ENCODE data around the gene C1QL2.

C1QL2 gene

DNA sequence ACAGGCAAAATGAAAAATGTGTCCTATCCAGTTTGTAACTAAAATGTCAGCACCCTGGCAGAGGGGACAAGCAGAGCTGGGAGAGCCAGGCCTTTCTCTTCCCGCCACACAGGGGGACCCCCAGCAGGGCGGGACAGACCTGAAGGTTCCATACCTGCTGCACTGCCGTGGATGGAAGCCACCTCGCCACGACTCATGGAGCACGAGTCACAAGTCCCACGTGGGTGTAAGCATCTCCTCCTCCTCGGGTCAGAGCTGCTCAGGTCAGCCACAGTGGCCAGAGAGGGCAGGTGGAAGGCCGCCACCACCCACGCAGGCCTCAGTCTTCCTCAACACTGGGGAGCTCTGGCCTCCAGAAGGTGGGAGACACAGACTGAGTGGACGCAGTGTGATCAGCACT is 21.0 kb downstream of the C1QL2 start:
- DNase-seq (ENCODE audit: low spot score): no peak

DNA sequence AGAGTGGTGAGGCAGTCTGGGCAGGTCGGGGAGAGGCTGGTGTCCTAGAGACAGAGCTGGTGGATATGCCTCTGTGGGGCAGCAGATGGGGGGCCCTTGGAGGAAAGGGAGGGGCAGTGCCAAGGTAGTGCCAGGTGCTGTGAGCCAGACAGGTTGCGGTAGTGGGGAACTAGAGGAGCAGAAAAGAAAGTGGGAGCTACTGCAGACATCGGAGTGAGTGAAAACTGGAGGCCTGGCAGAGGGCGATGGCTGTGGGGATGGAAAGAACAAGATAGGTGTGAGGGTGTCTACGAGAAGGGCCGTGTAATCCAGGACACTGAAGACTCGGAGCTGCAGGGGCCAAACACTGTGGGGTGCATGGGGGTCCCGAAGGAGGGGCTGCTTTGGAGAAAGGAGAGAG is 21.7 kb downstream of the C1QL2 start:
- no peak for DNase-seq (ENCODE audit: low spot score)

DNA sequence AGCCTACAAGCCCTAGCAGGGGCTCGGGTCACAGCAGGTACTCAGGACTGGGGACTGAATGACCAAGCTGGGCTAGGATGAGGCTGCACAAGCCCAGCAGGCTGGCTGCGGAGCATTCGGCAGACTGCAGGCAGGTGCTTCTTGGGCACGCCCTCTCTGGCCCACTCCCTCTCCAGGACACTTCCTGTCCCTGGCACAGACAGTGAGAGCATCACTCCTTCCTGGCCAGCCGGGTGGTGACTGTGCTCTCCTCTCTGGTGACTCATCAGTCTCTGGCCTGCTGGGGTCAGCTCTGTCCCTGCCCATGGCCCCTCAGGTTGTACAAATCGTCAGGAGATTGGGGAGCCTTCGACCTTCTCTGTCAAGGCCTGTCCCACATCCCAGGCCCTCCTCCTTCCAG is 22.5 kb downstream of the C1QL2 start:
- DNase-seq (ENCODE audit: low spot score): peak; percentile 38

DNA sequence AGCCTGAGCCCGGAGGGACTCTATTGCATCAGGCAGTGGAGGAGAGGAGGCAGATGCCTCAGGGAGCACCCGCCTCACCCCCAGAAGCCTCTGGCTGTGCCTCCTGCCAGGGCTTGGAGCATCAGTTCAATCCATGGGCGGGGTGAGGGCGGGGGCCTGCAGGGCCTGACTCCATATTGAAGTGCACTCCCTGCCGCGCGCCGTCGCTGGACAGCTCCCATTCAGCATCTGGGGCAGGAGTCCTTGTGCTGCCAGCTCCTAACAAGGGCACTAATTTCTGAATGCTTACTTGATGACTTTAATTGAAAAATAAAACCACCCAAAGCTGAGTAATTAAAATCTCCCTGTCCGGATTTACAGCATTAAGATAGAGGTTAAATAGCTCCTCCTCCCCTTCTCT is 23.8 kb downstream of the C1QL2 start:
- peak; percentile 36 for DNase-seq (ENCODE audit: low spot score)

DNA sequence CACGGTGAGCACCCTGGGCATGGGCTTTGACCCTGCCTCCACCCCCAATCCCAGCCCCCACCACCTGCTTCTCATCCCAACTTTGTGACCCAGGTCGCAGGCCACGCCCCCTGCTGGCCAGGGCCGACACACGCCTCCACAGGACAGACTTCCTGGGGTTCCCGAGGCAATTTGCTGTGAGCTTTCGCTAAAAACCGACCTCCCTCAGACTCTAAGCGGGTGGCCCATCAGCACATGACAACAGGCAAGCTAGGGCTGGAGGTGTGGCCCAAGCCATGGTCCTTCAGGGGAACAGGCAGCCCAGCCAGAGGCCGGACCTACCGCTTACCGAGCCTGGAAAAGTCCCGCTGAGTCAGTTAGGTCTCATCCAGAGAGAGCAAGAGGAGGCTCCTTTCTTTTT is 31.9 kb downstream of the C1QL2 start:
- peak; percentile 90 for DNase-seq (ENCODE audit: low spot score)

DNA sequence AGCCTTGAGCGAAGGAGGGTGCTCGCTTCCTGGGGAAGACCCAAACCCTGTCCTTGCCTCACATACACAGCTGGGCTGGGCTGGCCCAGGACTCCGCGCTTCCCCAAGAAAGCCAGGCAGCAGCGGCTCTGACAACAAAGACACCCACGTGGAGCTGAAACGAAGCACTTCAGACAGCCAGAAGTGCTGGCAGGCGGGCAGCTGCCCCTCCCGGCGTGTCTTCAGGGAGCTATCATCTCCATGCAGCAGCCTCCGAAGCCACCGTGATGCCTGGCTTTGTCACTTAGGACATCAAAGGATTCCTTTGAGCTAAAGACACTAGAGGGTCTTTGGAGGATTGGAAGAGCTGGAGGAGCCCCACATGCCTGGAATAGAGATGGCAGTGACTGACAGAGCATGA is 35.2 kb downstream of the C1QL2 start:
- DNase-seq (ENCODE audit: low spot score): no peak

DNA sequence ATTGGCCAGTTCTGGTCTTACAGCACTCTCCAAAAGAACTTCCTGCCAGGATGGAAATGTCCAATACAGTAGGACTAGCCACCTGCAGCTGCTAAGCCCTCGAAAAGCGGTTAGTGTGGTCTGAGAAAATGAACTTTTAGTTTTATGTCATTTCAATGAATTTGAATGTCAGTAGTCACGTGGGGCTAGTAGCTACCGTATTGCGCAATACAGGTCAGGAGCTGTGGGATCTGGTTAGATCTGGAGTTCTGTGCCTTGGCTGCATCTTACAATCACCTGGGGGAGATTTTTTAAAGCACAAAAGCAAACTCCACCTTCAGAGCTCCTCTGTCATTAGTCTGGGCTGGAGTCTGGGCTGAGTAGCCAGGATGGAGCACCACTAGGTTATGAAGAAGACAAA is 35.9 kb downstream of the C1QL2 start:
- no peak for DNase-seq (ENCODE audit: low spot score)

DNA sequence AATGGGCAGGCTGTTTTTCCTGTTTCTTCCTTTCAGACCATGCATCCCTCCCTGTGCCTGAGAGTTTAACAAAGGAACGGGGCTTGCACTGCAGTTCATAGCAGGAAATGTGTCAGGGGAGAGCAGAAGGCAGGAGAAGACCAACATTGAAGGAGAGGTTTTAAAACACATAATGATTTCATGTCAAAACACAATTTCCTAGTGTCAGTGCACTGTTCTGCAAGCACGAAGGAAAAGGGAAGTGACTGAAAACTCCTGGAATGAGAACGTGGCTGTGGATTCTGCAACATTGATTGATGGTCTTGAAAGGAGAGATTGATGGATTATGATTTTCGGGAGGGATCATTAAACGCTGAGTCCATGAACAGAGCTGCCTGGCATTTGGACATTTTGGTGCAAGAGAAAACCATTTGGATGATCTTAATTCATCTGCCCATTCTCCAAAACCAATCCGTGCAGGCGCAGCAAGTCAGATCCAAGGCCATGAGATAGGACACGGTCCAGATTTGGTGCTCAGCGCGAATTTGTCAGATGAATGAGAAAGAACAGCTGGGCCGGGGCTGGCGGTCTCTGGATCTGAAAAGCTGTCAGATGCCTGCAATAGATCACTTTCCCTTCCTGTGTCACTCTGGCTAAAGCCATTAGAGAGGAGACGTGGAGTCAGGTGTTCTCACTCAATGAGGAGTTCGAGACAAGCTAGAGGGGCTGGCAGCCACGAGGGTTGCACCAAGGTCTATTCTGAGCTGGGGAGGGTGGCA is 38.4 kb downstream of the C1QL2 start:
- DNase-seq (ENCODE audit: low spot score): no peak

DNA sequence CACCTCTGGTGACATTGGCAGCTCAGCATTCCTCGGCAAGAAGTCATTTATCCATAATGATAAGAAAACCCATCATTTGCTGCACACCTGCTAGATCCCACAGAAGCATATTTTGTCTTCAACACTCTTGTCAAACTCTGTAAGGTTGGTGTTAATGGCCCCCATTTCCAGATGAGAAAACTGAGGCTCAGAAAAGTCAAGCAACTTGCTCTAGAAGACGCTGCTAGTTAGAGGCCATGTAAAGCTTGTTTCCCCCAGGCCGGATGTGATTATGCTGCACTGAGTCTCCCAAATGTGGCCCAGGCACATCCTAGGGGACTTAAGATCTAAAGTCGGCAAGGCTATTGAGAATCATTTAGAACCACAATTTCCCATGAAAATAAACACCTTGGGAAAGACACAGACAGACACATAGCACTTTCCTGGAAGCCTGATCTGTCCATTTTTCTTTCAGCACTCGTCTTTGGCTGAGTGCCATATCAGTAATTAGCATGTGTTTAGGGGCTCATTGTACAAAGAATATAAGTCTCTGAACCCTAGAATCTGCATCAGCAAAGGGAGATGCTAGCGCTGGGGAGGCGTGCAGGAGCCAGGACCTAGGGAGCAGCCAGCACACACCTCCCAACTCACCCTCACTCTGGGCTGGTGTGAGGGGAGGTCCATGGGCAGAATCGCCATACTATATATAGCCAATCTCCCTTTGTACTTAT is 39.3 kb downstream of the C1QL2 start:
- no peak for DNase-seq (ENCODE audit: low spot score)

DNA sequence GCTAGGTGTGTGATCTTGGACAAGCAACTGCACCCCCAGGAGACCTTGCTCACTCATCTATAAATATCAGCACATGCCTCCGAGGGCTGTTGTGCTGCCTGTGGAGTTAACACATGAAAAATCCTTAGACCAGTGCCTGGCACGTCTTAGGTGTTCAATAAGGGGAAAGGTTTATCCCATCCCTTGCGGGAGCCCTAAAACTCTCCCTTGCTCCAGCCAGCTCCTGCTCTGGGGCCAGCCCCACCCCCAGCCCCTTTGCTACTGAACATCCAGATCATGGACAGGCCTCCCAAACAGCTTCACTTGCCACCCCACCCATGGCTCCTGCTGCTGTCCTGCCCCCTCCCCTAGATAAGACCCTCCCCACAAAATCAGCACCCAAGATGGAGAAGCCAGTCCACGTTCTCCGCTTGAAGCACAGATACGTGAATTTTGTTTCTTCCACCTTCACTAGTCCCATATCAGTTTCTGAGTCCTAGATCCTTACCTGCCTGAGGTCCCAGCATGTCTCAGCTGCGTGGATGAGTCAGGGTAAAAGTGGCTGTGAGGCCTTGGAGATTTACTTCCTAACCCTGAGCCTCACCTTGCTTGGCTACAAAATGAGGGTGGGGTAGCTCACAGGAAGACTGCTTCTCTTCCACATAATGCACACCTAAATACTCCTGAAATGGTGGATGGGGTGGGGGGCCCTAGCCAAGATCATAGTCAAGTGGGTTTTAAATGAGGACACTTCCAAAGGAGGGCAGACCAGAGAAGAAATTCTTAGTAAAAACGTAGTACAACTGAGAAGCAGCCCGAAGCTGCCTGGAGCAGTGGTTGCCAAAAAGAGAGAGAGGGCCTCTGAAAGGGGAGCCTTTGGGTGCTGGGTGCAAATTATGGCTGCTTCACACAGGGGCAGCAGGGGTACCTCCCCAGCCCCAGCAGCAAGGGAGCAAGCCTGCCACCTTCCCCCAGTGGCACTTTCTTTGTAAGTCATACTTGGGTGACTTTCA is 40.4 kb downstream of the C1QL2 start:
- DNase-seq (ENCODE audit: low spot score): no peak

DNA sequence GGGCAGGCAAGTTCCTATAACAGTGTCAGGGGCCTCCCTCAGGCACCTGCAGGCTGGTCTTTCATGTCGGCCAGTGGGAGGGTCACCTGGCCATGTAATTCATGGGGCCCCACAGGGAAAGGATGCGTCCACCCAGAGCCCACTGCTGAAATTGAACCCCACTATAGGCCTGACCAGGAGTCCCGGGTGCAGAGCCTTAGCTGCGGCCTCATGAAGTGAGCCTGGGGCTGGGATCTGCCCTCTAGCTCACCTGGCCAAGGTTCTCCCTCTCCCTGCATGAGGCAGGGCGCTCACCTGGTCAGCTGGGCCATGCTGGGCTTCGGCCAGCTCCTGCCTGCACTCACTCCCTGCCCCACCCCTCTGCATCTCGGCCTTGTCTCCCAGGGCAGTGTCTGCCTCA is 41.1 kb downstream of the C1QL2 start:
- no peak for DNase-seq (ENCODE audit: low spot score)

DNA sequence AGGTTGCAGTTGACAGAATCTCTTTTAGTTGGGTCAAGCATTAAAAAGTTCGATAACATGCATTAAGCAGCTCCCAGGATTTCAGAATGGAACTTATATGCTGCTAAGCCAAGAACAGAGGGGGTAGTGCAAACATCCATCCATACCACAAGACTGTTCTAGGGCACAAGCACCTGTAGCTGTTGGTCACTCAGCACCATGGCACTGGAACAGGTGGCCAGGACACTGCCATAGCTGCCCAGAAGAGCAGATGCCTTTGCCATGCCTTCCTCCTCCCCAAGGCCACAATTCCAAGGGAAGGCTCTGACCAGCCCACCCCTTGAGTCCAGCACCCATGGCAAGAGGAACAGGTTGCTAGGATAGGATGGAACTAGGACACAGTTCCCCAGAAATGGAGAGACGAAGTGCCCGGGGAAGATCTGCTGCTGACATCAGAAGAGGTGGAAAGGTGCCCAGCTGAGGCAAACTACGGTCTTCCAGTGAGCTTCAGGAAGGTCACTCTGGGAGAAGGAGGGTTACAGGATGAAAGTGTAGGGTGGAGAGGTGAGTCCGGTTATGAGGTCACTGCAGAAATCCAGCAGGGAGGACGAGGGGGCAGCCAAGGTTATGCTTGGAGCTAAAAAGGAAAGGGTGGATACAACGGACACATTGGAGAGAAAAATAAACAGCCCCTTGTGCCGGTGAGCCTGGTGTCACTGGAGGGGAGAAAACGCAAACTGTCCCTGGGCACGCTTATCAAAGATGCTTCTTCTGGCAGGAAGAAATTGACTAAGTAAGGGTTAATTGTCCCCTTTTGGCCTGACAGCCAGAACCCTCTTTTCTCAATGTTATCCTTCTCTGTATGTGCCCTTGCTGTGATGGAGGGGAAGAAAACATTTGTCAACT is 41.9 kb downstream of the C1QL2 start:
- no peak for DNase-seq (ENCODE audit: low spot score)

DNA sequence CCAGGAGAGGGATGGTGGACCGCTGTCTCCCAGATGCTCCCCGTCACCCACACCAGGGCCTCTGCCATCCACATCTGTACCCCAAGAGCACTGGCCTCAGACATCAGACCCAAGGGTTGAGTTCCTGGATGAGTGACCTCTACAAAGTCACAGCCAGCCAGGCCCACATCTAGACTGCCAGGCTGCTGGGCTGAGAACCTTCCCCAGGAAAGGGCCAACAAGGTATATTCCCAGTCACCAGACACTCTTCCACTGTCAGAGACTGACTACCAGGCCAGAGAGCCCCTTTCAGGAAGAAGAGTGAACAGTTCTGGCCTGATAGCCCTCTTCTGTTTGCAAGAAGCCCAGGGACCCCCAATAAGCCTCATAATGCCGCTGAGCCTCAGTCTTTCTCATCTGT is 44.3 kb downstream of the C1QL2 start:
- no peak for DNase-seq (ENCODE audit: low spot score)

DNA sequence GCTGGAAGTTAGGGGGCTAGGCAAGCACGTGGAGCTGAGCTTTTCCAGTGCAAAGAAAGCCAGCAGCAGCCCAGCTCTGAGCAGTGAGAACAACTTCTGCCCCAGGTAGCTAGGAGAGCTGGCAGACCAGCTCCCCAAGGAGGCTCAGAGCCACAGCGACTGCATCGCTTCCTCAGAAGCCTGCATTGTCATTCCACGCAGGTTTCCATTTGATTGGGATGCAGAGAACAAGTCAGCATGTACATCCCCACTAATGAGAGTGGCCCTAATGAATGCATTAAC is 45.1 kb downstream of the C1QL2 start:
- no peak for DNase-seq (ENCODE audit: low spot score)

DNA sequence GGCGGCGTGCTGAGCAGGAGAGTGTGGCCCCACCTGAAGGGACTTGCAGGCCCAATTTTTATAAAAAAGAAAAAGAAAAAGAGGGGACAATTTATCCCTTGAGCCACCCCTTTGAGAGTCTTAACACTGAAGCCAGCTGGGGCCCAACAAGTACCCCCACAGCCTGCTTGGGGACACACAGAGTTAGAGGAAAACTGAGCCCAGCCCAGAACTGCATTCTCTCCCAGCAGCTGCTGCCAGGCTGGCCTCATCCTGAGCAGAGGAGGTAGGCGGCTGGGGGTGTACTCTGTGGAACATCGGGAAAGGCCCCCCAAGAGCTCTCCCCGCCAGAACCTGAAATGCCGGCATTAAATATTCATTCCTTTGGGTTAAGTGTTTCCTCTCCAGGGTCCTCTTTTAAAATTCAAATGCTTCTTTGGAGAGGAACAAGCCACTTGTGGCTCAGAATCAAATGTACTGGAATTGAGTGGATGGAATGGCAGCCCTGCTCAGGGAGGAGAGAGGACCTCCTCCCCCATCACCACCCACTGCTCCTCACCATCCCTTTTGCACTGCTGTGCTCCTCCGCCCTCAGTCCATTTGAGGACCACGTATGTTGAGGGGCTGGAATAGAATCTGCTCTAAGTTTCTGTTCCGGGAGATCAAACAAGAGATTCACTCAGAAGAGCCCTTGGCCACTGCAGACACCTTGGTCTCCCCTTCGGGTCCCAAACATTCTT is 45.6 kb downstream of the C1QL2 start:
- DNase-seq (ENCODE audit: low spot score): no peak

DNA sequence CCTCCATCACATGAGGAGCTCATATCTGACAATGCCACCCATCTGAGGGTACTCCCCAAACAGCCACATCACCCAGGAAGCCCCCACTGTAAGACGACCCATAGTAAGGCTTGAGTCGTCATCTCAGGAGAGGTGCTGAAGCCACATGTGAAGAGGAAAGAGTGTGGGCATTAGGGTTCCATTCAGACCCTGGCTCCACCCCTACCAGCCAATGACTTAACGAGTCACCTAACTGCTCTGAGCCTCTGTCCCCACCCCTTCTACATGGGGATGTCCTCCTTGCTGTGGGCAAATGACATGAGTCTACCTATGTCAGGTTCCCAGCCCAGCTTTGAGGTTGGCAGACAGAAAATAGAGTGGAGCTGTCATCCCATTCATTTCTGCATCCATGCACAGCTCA is 46.3 kb downstream of the C1QL2 start:
- no peak for DNase-seq (ENCODE audit: low spot score)

DNA sequence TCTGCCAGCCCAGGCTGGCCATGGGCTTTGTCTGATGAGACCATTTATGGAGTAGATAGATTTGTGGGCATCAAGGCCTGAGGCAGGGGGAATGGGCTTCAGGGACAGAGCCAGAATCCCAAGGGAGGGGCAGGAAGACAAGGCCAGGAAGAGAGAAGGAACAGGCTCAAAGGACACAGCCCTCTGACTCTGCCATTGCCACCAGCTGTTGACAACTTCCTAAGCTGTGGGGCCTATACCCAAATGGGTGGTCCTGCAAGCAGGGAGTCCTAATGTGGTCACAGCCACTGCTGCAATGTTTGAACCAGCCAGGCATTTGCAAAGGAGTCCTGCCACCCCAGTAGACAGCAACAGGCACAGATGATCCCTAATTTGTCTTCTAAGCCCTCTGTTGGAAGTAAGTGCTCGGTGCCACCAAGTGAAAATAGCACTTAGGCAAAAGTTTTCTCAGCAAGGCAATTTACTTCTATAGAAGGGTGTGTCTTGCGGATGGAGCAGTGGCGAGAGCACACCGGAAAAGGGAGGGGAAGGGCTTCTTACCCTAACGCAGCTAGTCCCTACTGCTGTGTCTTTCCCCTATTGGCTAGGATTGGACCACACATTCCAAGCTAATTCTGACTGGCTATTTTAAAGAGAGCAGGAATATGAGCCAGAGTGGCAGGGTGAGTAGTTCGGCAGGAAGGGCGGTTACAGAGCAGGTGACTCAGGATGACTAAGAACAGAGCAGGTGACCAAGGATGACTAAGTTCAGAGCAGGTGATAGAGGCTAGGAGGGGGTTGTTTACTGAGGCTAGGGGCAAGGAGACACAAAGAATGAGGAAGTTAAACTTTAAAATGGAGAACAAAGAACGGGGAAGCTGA is 47.2 kb downstream of the C1QL2 start:
- DNase-seq (ENCODE audit: low spot score): no peak

DNA sequence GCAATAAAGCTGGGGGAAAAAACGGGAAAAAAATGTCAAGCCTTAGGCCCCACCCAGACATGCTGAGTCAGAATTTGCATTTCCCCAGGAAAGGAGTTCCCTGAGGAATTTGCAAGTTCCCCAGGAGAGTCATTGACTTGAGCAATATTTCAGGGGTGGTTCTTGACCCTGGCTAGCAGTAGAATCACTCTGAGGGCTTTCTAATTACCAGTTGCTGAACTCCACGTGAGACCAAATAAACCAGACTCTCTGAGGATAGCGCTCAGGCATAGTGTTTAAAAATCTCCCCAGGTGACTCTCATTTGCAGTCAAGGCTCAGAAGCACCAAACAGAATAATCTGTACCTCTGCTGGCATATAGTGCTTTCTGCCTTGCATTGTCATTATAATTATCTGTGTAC is 48.7 kb downstream of the C1QL2 start:
- no peak for DNase-seq (ENCODE audit: low spot score)

DNA sequence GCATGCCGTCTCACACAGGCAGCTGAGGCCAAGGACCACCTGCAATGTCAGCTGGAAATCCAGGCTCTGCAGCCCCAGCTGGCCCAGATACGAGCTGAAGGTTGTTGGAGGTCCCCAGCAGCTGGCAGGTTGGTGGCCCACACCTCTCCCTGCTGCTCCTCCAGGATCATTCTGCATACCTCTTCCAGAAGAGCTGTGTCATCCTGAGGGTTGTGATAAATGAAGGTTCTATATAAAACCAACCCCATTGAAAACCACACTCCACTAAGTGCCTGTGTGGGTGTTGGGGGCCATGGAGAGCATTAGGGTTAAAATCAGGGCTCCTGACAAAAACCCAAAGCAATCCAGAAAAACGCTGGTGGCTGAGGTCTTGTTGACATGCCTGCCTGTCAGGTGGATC is 50.4 kb downstream of the C1QL2 start:
- no peak for DNase-seq (ENCODE audit: low spot score)

DNA sequence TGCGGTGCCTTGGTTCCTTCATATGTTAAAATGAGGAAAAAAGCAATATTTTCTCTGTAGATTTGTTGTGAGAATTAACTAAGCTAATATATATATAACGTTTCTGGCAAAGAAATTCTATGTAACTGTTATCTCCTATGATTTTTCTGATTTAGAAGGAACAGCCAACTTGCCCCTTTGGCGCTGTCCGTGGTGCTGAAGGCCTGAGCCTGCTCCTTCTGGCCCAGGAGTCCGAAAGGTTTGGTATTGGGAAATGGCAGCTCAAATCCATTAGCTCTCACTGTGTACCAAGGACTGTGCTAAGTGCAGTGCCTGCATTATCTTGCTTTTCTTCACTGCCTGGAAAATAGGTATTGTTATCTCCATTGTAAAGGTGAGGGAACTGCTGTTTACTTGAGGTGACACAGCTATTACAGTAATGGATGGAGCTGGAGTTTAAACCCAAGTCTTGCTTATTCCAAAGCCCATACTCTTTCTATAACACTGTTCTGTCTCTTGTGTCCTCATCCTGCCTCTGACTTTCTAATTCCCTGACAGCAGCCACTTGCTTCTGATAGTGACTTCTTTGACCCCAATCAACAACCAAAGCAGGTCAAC is 52.2 kb downstream of the C1QL2 start:
- DNase-seq (ENCODE audit: low spot score): peak; percentile 66

Measured in iPS-NIHi11 (cell line).